ENCODE measurements around the gene SMCR8. TPM values are rescaled to one million over a fixed set of nuclear protein-coding genes. Genes with fewer than 3 reads are reported as not detected.

The SMCR8 gene
- total and polyA plus RNA-seq, 2 donors (not counting 3 experiments of a cell fraction or from before 2014, with no cell fraction given), result 9.5 to 17.6 TPM

DNA sequence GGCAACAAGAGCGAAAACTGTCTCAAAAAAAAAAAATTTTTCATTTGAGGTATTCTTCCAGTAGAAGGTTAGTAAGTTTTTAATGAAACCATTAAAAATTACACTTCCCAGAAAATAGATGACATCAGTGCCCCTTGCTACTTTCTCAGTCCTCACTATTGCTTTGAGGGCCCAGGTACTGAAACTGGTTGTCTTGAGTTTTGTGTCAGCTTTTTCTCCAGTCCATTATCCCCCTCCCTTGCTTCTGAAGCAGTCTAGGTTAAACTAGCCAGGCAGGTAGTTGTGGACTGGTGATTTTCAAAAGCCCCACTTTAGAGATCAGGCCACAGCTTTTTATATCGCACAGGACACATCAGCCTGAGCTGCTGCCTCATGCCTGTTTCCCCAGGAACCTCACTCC, 10.9 kb downstream of the SMCR8 start:
- Histone ChIP-seq H4K20me1 (replicated peaks; ENCODE audit: control insufficient read depth, extremely low read depth, insufficient read depth, low read length) (no peaks in the 10 kb centered on the region), H3K9me1 (replicated peaks; ENCODE audit: control insufficient read depth, extremely low read depth, insufficient read depth, low read length) (no peaks in the 10 kb centered on the region), H3K4me3 (replicated peaks in 1 of 3; ENCODE audit: insufficient read depth in 1 of 3, low read depth in 1 of 3, low read length in 3 of 3) (no peak overlapping the region), H3K27me3 (ENCODE audit: control insufficient read depth in 2 of 2, insufficient read depth in 2 of 2, low read length in 2 of 2) (no peaks in the 10 kb centered on the region), H3K79me2 (ENCODE audit: control insufficient read depth, insufficient read depth, low read length) (peaks cover 3% of the 10 kb centered on the region), H3K4me2 (ENCODE audit: insufficient read depth, low read length) (no peak overlapping the region), H3K27ac (ENCODE audit: insufficient read depth, low read depth, low read length) (no peak overlapping the region), H2AFZ (ENCODE audit: low read depth, low read length) (no peak overlapping the region), H3K4me1 (ENCODE audit: control insufficient read depth, extremely low read depth, insufficient read depth, low read length) (no peaks in the 10 kb centered on the region), H3K36me3 (ENCODE audit: control insufficient read depth in 2 of 2, extremely low read depth in 1 of 2, insufficient read depth in 2 of 2, low read length in 2 of 2) (peaks cover 3 to 42% of the 10 kb centered on the region in 2 experiments), H3K9me3 (replicated peaks; ENCODE audit: control insufficient read depth, insufficient read depth, low read length) (no peaks in the 10 kb centered on the region), H3K9ac (replicated peaks; ENCODE audit: extremely low read depth, insufficient read depth, low read length) (no peak overlapping the region)
- intact Hi-C loops (cut with micrococcal nuclease) (no loop called here), dilution Hi-C loops (cut with MboI; ENCODE audit: extremely low pct_ligation_motif_present, low sequenced_read_pairs) (no loop called here)
- CTCF ChIA-PET, result no interaction called here
- BruUV-seq (replicated peaks), result no TSS peak
- POLR2A ChIA-PET, result no interaction called here
- DNase-seq (ENCODE audit: low read depth, low spot score) (no peak), FAIRE-seq (no peak)
- TF ChIP-seq FOS (IDR thresholded peaks at IDR 0.05; ENCODE audit: borderline replicate concordance, insufficient read depth, low read length) (no peak), JUN (IDR thresholded peaks at IDR 0.05; ENCODE audit: borderline replicate concordance, insufficient read depth, insufficient read length, low read depth) (no peak), GATA2 (IDR thresholded peaks at IDR 0.05; ENCODE audit: insufficient read depth, insufficient read length, low read depth, low read length) (no peak), MYC (IDR thresholded peaks at IDR 0.05; ENCODE audit: low read depth, low read length) (no peak), POLR2AphosphoS5 (IDR thresholded peaks at IDR 0.05; ENCODE audit: insufficient read depth, low read depth, low read length) (no peak), MAX (IDR thresholded peaks at IDR 0.05; ENCODE audit: insufficient read depth, insufficient read length) (no peak), POLR2A (IDR thresholded peaks at IDR 0.05; ENCODE audit: low read depth, low read length) (no peak)

DNA sequence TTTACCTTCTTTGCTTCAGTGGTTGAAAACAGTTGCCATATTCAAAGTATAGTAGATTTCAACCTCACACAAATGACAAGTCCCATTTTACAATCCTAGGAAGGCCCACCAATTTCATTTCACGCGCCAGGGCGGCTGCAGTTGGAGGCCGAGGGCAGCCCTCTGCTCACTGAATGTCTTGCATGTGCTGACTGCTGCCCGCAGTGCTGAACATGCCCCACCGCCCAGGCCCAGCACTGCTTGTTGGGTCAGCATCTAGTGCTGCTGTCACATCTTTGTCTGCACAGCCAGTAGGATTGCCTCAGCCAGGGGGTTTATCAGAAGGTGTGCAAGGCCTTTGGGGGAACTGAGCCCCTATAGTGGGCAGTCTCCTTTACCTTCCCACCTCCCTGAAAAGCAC, 11.5 kb downstream of the SMCR8 start:
- TF ChIP-seq POLR2A (IDR thresholded peaks at IDR 0.05; ENCODE audit: low read depth, low read length) (no peak), FOS (IDR thresholded peaks at IDR 0.05; ENCODE audit: borderline replicate concordance, insufficient read depth, low read length) (no peak), POLR2AphosphoS5 (IDR thresholded peaks at IDR 0.05; ENCODE audit: insufficient read depth, low read depth, low read length) (no peak), MYC (IDR thresholded peaks at IDR 0.05; ENCODE audit: low read depth, low read length) (no peak), MAX (IDR thresholded peaks at IDR 0.05; ENCODE audit: insufficient read depth, insufficient read length) (no peak), EZH2 (IDR thresholded peaks at IDR 0.05; ENCODE audit: borderline replicate concordance, low read depth, low read length, severe bottlenecking) (no peak), GATA2 (IDR thresholded peaks at IDR 0.05; ENCODE audit: insufficient read depth, insufficient read length, low read depth, low read length) (no peak), JUN (IDR thresholded peaks at IDR 0.05; ENCODE audit: borderline replicate concordance, insufficient read depth, insufficient read length, low read depth) (no peak)
- TF ChIP-seq, protein P1, sequence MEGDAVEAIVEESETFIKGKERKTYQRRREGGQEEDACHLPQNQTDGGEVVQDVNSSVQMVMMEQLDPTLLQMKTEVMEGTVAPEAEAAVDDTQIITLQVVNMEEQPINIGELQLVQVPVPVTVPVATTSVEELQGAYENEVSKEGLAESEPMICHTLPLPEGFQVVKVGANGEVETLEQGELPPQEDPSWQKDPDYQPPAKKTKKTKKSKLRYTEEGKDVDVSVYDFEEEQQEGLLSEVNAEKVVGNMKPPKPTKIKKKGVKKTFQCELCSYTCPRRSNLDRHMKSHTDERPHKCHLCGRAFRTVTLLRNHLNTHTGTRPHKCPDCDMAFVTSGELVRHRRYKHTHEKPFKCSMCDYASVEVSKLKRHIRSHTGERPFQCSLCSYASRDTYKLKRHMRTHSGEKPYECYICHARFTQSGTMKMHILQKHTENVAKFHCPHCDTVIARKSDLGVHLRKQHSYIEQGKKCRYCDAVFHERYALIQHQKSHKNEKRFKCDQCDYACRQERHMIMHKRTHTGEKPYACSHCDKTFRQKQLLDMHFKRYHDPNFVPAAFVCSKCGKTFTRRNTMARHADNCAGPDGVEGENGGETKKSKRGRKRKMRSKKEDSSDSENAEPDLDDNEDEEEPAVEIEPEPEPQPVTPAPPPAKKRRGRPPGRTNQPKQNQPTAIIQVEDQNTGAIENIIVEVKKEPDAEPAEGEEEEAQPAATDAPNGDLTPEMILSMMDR (IDR thresholded peaks at IDR 0.05; ENCODE audit: extremely low read depth in 1 of 2, insufficient read depth in 1 of 2, low read depth in 1 of 2, low read length in 2 of 2), result no peak
- CTCF ChIA-PET, result no interaction called here
- H3K4me3 ChIP-seq (replicated peaks in 1 of 3; ENCODE audit: insufficient read depth in 1 of 3, low read depth in 1 of 3, low read length in 3 of 3), result no peak overlapping the region

More for the DNA sequence above, 11.5 kb downstream of the SMCR8 start:
- POLR2A ChIA-PET, result interaction anchor here (0.7 kb wide), 1 partner anchor 13 kb away, joined by 9 read pairs; no protein-coding TSS in a partner anchor
- FAIRE-seq, result no peak
- DNase-seq (ENCODE audit: low read depth, low spot score), result no peak
- Histone ChIP-seq H3K4me2 (ENCODE audit: insufficient read depth, low read length) (no peak overlapping the region), H3K36me3 (ENCODE audit: control insufficient read depth in 2 of 2, extremely low read depth in 1 of 2, insufficient read depth in 2 of 2, low read length in 2 of 2) (peaks cover 3 to 42% of the 10 kb centered on the region in 2 experiments), H3K79me2 (ENCODE audit: control insufficient read depth, insufficient read depth, low read length) (no peaks in the 10 kb centered on the region), H3K9me1 (replicated peaks; ENCODE audit: control insufficient read depth, extremely low read depth, insufficient read depth, low read length) (no peaks in the 10 kb centered on the region), H3K9me3 (replicated peaks; ENCODE audit: control insufficient read depth, insufficient read depth, low read length) (no peaks in the 10 kb centered on the region), H2AFZ (ENCODE audit: low read depth, low read length) (no peak overlapping the region), H4K20me1 (replicated peaks; ENCODE audit: control insufficient read depth, extremely low read depth, insufficient read depth, low read length) (no peaks in the 10 kb centered on the region), H3K27me3 (ENCODE audit: control insufficient read depth in 2 of 2, insufficient read depth in 2 of 2, low read length in 2 of 2) (no peaks in the 10 kb centered on the region), H3K27ac (ENCODE audit: insufficient read depth, low read depth, low read length) (no peak overlapping the region), H3K9ac (replicated peaks; ENCODE audit: extremely low read depth, insufficient read depth, low read length) (no peak overlapping the region), H3K4me1 (ENCODE audit: control insufficient read depth, extremely low read depth, insufficient read depth, low read length) (no peaks in the 10 kb centered on the region)
- no TSS peak for BruUV-seq (replicated peaks)
- dilution Hi-C loops (cut with MboI; ENCODE audit: extremely low pct_ligation_motif_present, low sequenced_read_pairs) (no loop called here), intact Hi-C loops (cut with micrococcal nuclease) (no loop called here)
